Gastroesophageal sphincter (tissue), 4 donors: ENCODE data around the gene GUCY1A1. TPM values are rescaled to one million over a fixed set of nuclear protein-coding genes. Genes with fewer than 3 reads are reported as not detected.

ENCODE experiments used
- ATAC-seq: fragments of 150-250 bp; one replicate; pipeline ENCODE4 v1.9.1; 2016; ENCODE audit warnings: mild to moderate bottlenecking, moderate library complexity
- H3K27ac ChIP-seq, 4 donors: fragments of 200-600 bp; sonication (generic) in 3 of 4; 1 replicate in 3 of 4; 2 replicates in 1 of 4; pipeline ENCODE4 v1.5.1; 2016 to 2019
- H3K27me3 ChIP-seq: fragments of 200-600 bp; sonication (generic); one replicate; pipeline ENCODE4 v1.5.1; 2019
- H3K36me3 ChIP-seq, 2 donors: fragments of 200-600 bp; sonication (generic); one replicate each; pipeline ENCODE4 v1.5.1; 2019; ENCODE audit warnings: control low read depth in 1 of 2
- H3K4me1 ChIP-seq, 3 donors: fragments of 200-600 bp; sonication (generic); 1 replicate in 2 of 3; 2 replicates in 1 of 3; pipeline ENCODE4 v1.5.1; 2016 to 2019; ENCODE audit warnings: control low read depth in 2 of 3
- H3K4me3 ChIP-seq, 2 donors: fragments of 200-600 bp; sonication (generic); one replicate each; pipeline ENCODE4 v1.5.1; 2019; ENCODE audit warnings: mild to moderate bottlenecking in 1 of 2, moderate library complexity in 1 of 2
- H3K9me3 ChIP-seq, 3 donors: fragments of 200-600 bp; sonication (generic); one replicate each; pipeline ENCODE4 v1.5.1; 2017 to 2019; ENCODE audit warnings: control low read depth in 2 of 3
- EP300 ChIP-seq: sonication (generic); formaldehyde crosslinking; IDR thresholded peaks from one replicate; pipeline ENCODE4 v1.6.1; 2017; ENCODE audit warnings: antibody characterized with exemption, mild to moderate bottlenecking
- POLR2A ChIP-seq, 2 donors: fragments of 450-650 bp; IDR thresholded peaks; one replicate each; pipeline ENCODE4 v1.6.1; 2017; ENCODE audit warnings: antibody characterized with exemption in 2 of 2, mild to moderate bottlenecking in 2 of 2, moderate library complexity in 1 of 2
- POLR2AphosphoS5 ChIP-seq: sonication (generic); formaldehyde crosslinking; IDR thresholded peaks from one replicate; pipeline ENCODE4 v1.6.1; 2017; ENCODE audit warnings: antibody characterized with exemption
- WGBS, 2 donors: methylation state at CpG; one replicate each; pipeline ENCODE4 v1.1.5; 2018; ENCODE audit warnings: low coverage in 1 of 2; 5-methylcytosine and 5-hydroxymethylcytosine counted together
- total RNA-seq, 4 donors: library from RNA; depleted of rRNA; stranded (reverse); fragments of >200 nt; gene quantifications; one replicate each; pipeline ENCODE4 v1.1.0, GENCODE V29; 2016
- TF ChIP-seq, protein P1 (sequence below), 4 experiments: fragments of 200-600 bp in 2 of 4; fragments of 450-650 bp in 2 of 4; sonication (generic) in 1 of 4; IDR thresholded peaks; one replicate each; pipeline ENCODE4 v1.5.1; 2017 to 2019; ENCODE audit warnings: antibody characterized with exemption in 4 of 4, mild to moderate bottlenecking in 2 of 4, moderate library complexity in 2 of 4

The GUCY1A1 gene
- total RNA-seq, 4 donors from 2014 or later: 69.4 to 196 (median 144) TPM

DNA sequence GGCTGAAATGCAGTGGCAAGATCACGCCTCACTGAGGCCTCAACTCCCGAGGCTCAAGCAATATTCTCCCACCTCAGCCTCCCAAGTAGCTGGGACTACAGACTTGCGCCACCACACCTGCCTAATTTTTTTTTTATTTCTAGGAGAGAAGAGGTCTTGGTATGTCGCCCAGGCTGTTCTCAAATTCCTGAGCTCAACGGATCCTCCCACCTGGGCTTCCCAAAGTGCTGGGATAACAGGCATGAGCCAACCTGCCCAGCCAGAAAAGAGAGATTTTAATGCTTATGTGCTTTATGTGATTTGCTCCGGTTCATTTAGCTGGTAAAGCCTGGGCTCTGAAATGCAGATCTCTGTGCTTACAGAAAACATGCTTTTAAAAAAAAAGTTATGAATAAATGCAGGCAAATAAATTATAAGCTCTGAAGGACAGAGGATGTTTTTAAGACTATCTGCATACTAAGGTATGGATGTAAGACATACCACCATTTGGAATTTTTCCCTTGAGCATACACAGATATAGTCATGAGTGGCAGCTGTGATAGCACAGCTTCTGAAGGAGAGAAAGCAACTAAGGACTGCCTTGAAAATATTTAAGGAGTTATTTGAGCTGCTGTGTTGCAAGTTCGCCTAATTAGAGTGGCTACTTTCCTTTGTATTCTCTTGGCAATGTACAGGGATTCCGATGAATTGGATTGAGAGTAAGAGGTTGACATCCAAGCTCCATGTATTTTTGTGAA is 106.0 kb downstream of the GUCY1A1 start:
- 68 to 76% methylated on average over 4 to 7 of the region's 8 CpGs for WGBS, 2 donors
- Histone ChIP-seq H3K27ac (peak overlapping the region in 2 of 4 donors; percentile 29 to 74), H3K9me3 (no peaks in the 10 kb centered on the region), H3K4me1 (peaks cover 0 to 50% (median 0%) of the 10 kb centered on the region in 3 donors), H3K27me3 (no peaks in the 10 kb centered on the region), H3K4me3 (no peak overlapping the region), H3K36me3 (peaks cover 0 to 11% of the 10 kb centered on the region in 2 donors)
- peak; percentile 23 for TF ChIP-seq POLR2AphosphoS5
- TF ChIP-seq POLR2A (IDR thresholded peaks at IDR 0.05): no peak
- ATAC-seq: peak; percentile 25

DNA sequence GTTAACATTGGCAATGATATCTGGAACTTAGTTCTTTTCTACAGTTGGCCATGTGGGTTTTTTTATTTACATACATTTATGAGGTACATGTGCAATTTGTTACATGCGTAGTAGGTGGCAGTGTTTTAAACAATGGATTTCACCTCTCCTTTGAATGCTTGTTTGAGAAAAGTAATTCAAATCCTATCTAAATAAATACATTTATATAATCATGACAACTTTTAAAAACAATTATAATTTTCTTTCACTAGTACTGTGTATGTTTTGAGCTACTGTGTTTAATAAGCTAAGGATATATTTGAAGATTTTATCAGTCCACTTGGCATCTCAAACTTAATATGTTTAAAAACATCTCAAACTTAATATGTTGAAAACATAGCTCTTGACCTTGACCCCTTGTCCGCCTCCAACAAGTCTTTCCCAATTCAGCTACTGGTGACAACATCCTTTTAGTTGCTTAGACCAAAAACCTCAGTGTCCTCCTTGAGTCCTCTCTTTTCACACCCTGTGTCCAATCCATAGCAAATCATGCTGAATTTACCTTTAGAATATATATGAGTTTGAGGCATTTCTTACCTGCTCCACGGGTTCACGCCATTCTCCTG is 106.7 kb downstream of the GUCY1A1 start:
- 47 to 78% methylated on average over 2 to 4 of the region's 4 CpGs for WGBS, 2 donors
- H3K27ac ChIP-seq: peak overlapping the region; percentile 27 to 74 (median 40)

DNA sequence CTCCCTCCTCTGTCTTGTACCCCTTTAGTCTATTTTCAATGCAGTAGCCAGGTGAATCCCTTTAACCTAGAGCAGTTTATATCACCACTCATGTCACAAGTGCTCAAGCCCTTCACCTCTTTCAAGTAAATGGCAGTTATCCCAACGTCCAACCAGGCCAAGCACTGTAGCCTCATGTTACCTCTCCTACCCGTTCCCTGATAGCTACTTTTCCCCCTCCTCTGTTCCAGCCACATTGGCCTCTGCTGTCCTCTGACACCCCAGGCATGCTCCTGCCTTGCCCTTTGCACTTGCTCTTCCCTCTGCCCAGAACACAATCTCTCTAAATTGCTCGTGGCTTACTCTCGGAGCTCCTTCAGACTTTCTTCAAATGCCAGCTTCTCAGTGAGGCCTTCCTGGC is 107.4 kb downstream of the GUCY1A1 start:
- ATAC-seq: no peak
- Histone ChIP-seq H3K27me3 (no peaks in the 10 kb centered on the region), H3K27ac (peak overlapping the region; percentile 1 to 74 (median 39)), H3K9me3 (no peaks in the 10 kb centered on the region), H3K4me1 (peaks cover 3 to 58% (median 13%) of the 10 kb centered on the region in 3 donors), H3K4me3 (no peak overlapping the region), H3K36me3 (peaks cover 0 to 11% of the 10 kb centered on the region in 2 donors)
- WGBS, 2 donors: 44 to 57% methylated on average over 4 of the region's 4 CpGs
- TF ChIP-seq POLR2AphosphoS5 (no peak), EP300 (no peak), POLR2A (IDR thresholded peaks at IDR 0.05) (no peak)
- TF ChIP-seq, protein P1, sequence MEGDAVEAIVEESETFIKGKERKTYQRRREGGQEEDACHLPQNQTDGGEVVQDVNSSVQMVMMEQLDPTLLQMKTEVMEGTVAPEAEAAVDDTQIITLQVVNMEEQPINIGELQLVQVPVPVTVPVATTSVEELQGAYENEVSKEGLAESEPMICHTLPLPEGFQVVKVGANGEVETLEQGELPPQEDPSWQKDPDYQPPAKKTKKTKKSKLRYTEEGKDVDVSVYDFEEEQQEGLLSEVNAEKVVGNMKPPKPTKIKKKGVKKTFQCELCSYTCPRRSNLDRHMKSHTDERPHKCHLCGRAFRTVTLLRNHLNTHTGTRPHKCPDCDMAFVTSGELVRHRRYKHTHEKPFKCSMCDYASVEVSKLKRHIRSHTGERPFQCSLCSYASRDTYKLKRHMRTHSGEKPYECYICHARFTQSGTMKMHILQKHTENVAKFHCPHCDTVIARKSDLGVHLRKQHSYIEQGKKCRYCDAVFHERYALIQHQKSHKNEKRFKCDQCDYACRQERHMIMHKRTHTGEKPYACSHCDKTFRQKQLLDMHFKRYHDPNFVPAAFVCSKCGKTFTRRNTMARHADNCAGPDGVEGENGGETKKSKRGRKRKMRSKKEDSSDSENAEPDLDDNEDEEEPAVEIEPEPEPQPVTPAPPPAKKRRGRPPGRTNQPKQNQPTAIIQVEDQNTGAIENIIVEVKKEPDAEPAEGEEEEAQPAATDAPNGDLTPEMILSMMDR (IDR thresholded peaks at IDR 0.05): no peak

More for the DNA sequence above, 106.7 kb downstream of the GUCY1A1 start:
- H3K36me3 ChIP-seq: peaks cover 0 to 11% of the 10 kb centered on the region in 2 donors
- TF ChIP-seq POLR2A (IDR thresholded peaks at IDR 0.05) (no peak), EP300 (no peak), POLR2AphosphoS5 (peak; percentile 57)
- TF ChIP-seq, protein P1 (IDR thresholded peaks at IDR 0.05): no peak
- no peaks in the 10 kb centered on the region for H3K27me3 ChIP-seq
- no peak for ATAC-seq
- H3K9me3 ChIP-seq: no peaks in the 10 kb centered on the region
- H3K4me1 ChIP-seq: peaks cover 3 to 57% (median 6%) of the 10 kb centered on the region in 3 donors
- H3K4me3 ChIP-seq: no peak overlapping the region

DNA sequence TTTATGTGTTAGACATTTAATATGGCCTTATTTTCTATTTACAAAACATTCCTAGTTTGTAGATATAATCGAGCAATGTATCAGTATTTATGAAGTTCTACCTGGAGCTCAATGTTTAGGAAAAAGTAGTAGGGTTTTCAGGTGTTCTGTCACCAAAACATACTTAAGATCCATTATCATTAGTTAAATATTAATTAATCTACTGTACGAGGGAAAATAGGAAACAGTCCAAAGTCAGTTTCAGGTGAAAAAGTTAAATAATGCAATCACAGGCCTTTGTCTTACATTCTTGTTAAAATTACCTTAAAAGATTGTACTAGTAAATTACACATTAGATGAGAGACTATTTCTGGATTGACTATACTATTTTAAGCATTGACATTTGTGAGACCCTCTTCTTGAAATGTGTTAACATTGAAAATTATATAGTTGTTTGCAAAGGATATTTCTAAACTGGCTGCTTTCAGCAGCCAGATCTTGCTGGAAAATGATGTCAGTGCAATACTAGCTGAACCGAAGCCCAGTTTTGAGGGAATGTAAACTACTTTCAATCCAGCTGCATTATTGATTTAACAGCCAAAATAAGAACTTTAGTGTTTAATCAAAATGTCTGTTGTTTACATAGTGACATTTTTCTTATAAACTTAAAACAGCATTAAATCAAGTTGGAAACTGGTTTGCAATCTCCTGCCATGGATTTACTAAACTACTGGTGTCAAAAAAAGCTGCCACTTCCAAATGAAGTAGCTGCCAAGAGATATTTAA is 111.5 kb downstream of the GUCY1A1 start:
- no peak for TF ChIP-seq POLR2A (IDR thresholded peaks at IDR 0.05)
- TF ChIP-seq EP300: no peak
- TF ChIP-seq POLR2AphosphoS5: peak; percentile 93
- TF ChIP-seq, protein P1 (IDR thresholded peaks at IDR 0.05): no peak
- WGBS, 2 donors: 16 to 19% methylated on average over 3 of the region's 3 CpGs
- peaks cover 0 to 11% of the 10 kb centered on the region in 2 donors for H3K36me3 ChIP-seq

DNA sequence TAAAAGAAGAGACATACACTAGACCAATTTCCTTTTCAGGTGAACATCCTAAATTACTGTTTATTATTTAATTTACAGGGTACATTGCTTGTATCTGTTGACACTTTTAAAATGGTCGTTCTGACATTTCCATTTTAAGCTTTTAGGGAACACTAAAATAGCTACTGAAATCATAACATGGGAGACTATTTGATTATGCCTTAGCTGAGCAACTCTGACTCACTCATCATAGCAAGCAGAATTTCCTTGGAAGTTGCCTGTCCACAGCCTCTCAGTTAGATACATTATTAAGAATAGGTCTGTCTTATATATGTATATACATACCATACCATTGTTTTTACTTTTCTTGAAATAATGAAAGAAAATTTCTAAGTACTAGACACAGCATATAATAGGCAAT is 114.1 kb downstream of the GUCY1A1 start:
- peak overlapping the region; percentile 15 to 74 (median 32) for H3K27ac ChIP-seq
- TF ChIP-seq POLR2AphosphoS5 (peak; percentile 52), POLR2A (IDR thresholded peaks at IDR 0.05) (no peak)
- no peak for ATAC-seq
- no peaks in the 10 kb centered on the region for H3K27me3 ChIP-seq
- no peak overlapping the region for H3K4me3 ChIP-seq
- peaks cover 3 to 68% (median 17%) of the 10 kb centered on the region in 3 donors for H3K4me1 ChIP-seq
- 0 to 33% methylated on average over 1 of the region's 1 CpG for WGBS, 2 donors
- no peaks in the 10 kb centered on the region for H3K9me3 ChIP-seq
- peaks cover 0 to 2% of the 10 kb centered on the region in 2 donors for H3K36me3 ChIP-seq

More for the DNA sequence above, 111.5 kb downstream of the GUCY1A1 start:
- Histone ChIP-seq H3K27ac (peak overlapping the region; percentile 39 to 74 (median 60)), H3K4me3 (no peak overlapping the region), H3K4me1 (peaks cover 3 to 67% (median 17%) of the 10 kb centered on the region in 3 donors), H3K27me3 (no peaks in the 10 kb centered on the region), H3K9me3 (no peaks in the 10 kb centered on the region)
- ATAC-seq: peak; percentile 45
